GM12878 (cell line): Measurements from ENCODE around the gene CCDC182. TPM values are rescaled to one million over a fixed set of nuclear protein-coding genes. Genes with fewer than 3 reads are reported as not detected.

ENCODE experiments used
- ATAC-seq: fragments of 200-7000 bp; cut with Tn5 transposase; 3 replicates; pipeline ENCODE4 v1.9.1; 2020; ENCODE audit warnings: mild to moderate bottlenecking, moderate library complexity
- BruUV-seq: library from RNA; stranded (reverse); fragments of 400-500 nt; replicated peaks from 2 replicates; lab custom pipeline; 2021; lab: Mats Ljungman, UMichigan
- CTCF ChIA-PET: fragments of 300-600 bp; sonication (Branson Sonifier 250); formaldehyde crosslinking; extraction: SDS; loops from one replicate; lab custom pipeline; 2021; ENCODE audit warnings: inconsistent platforms; lab: Yijun Ruan, JAX
- POLR2A ChIA-PET: fragments of 350-600 bp; formaldehyde crosslinking; extraction: SDS; loops from one replicate; lab custom pipeline; 2021; ENCODE audit warnings: inconsistent platforms; lab: Charles Lee
- RAD21 ChIA-PET: fragments of 300-600 bp; sonication (Branson Sonifier 250); formaldehyde crosslinking; loops from one replicate; lab custom pipeline; 2023; ENCODE audit warnings: antibody characterized with exemption; ENCODE audit not compliant: unreplicated experiment; lab: Charles Lee
- SMC1A ChIA-PET: fragments of 300-600 bp; sonication (Branson Sonifier 250); formaldehyde crosslinking; loops from one replicate; lab custom pipeline; 2023; ENCODE audit not compliant: unreplicated experiment, uncharacterized antibody; lab: Charles Lee
- DNase-seq: peaks from one replicate; pipeline ENCODE4 v3.0.0-alpha.2; 2011; ENCODE audit warnings: low read depth, low spot score
- FAIRE-seq: peaks from 3 replicates; lab custom pipeline; 2011; peaks lifted over from hg19 to GRCh38; lab: Jason Lieb, UNC
- H2AFZ ChIP-seq: 2 replicates; pipeline ENCODE4 v1.6.0; 2011; ENCODE audit warnings: low read depth, low read length, control low read depth; ENCODE audit not compliant: control insufficient read depth
- H3K27ac ChIP-seq: 2 replicates; pipeline ENCODE4 v1.5.1; 2011; ENCODE audit warnings: control low read depth; ENCODE audit not compliant: control insufficient read depth, insufficient read depth
- H3K27me3 ChIP-seq, 2 experiments: replicated peaks in 1 of 2; 2 replicates each; pipeline versions ENCODE4 v1.6.0 to v1.6.1; 2011; ENCODE audit warnings: low read length in 1 of 2; ENCODE audit not compliant: control insufficient read depth in 2 of 2, insufficient read depth in 2 of 2
- H3K36me3 ChIP-seq, 2 experiments: 2 replicates each; pipeline ENCODE4 v1.5.1; 2011; ENCODE audit warnings: low read length in 1 of 2; ENCODE audit not compliant: control insufficient read depth in 2 of 2, insufficient read depth in 2 of 2
- H3K4me1 ChIP-seq: 2 replicates; pipeline ENCODE4 v1.6.1; 2011; ENCODE audit warnings: mild to moderate bottlenecking, low read length, moderate library complexity, mixed read lengths; ENCODE audit not compliant: control insufficient read depth, insufficient read depth
- H3K4me2 ChIP-seq: 2 replicates; pipeline ENCODE4 v1.6.0; 2011; ENCODE audit warnings: control low read depth; ENCODE audit not compliant: control insufficient read depth, insufficient read depth
- H3K4me3 ChIP-seq: fragments of 200-600 bp; sonication (generic); 2 replicates; pipeline ENCODE4 v1.5.1; 2016
- H3K79me2 ChIP-seq: 2 replicates; pipeline ENCODE4 v1.6.0; 2011; ENCODE audit warnings: low read length; ENCODE audit not compliant: control insufficient read depth, insufficient read depth
- H3K9ac ChIP-seq: 2 replicates; pipeline ENCODE4 v1.8.0; 2011; ENCODE audit warnings: low read length, control low read depth, mixed read lengths; ENCODE audit not compliant: control insufficient read depth, insufficient read depth
- H3K9me3 ChIP-seq: replicated peaks from 3 replicates; pipeline ENCODE4 v1.5.1; 2011; ENCODE audit warnings: mild to moderate bottlenecking, low read length; ENCODE audit not compliant: control insufficient read depth, insufficient read depth
- H4K20me1 ChIP-seq: 2 replicates; pipeline ENCODE4 v1.6.0; 2011; ENCODE audit not compliant: control insufficient read depth, insufficient read depth
- EP300 ChIP-seq, 2 experiments: fragments of 150-350 bp in 1 of 2; IDR thresholded peaks; 2 replicates each; pipeline ENCODE4 v1.6.1; 2011 to 2012; ENCODE audit warnings: low read depth in 2 of 2, low read length in 2 of 2, borderline replicate concordance in 1 of 2, improper control_type of control experiment in 1 of 2, inconsistent platforms in 1 of 2; ENCODE audit not compliant: control insufficient read depth in 1 of 2
- HDGF ChIP-seq: fragments of 450-650 bp; IDR thresholded peaks from 2 replicates; pipeline ENCODE4 v1.6.1; 2016; ENCODE audit warnings: antibody characterized with exemption
- MEF2A ChIP-seq: IDR thresholded peaks from 2 replicates; pipeline ENCODE4 v1.6.1; 2011; ENCODE audit warnings: low read depth, mild to moderate bottlenecking, low read length, moderate library complexity; ENCODE audit not compliant: insufficient read depth
- PKNOX1 ChIP-seq: fragments of 450-650 bp; IDR thresholded peaks from 2 replicates; pipeline ENCODE4 v1.6.1; 2016; ENCODE audit warnings: mild to moderate bottlenecking
- POLR2AphosphoS2 ChIP-seq: IDR thresholded peaks from 2 replicates; pipeline ENCODE4 v1.6.1; 2011; ENCODE audit warnings: low read depth, mild to moderate bottlenecking, low read length, improper control_type of control experiment, moderate library complexity
- SIN3A ChIP-seq: IDR thresholded peaks from 2 replicates; pipeline ENCODE4 v1.6.1; 2012; ENCODE audit warnings: low read depth, low read length, improper control_type of control experiment
- SUZ12 ChIP-seq: fragments of 200-600 bp; sonication (generic); IDR thresholded peaks from one replicate; pipeline ENCODE4 v1.6.1; 2018; ENCODE audit warnings: antibody characterized with exemption, mild to moderate bottlenecking; ENCODE audit not compliant: unreplicated experiment
- ZNF207 ChIP-seq: fragments of 450-650 bp; IDR thresholded peaks from 2 replicates; pipeline ENCODE4 v1.6.1; 2014; ENCODE audit warnings: antibody characterized with exemption, mild to moderate bottlenecking, borderline replicate concordance
- ZNF274 ChIP-seq: IDR thresholded peaks from one replicate; pipeline ENCODE4 v1.8.0; 2011; ENCODE audit not compliant: insufficient read length, insufficient read depth
- WGBS: methylation state at CpG from one replicate; pipeline ENCODE4 v1.1.6; 2016; ENCODE audit warnings: low lambda C conversion rate; ENCODE audit not compliant: insufficient replicate concordance, insufficient coverage; ENCODE audit errors: missing lambda C conversion rate; 5-methylcytosine and 5-hydroxymethylcytosine counted together
- in situ Hi-C: fragments of 300-500 bp; cut with MboI; formaldehyde crosslinking; loops from 9 replicates; pipeline ENCODE4 v1.14.3; 2018; ENCODE audit warnings: mixed read lengths
- intact Hi-C: fragments of 100-400 bp; cut with micrococcal nuclease; formaldehyde crosslinking; loops from one replicate; pipeline ENCODE4 v1.14.2; 2022; ENCODE audit not compliant: unreplicated experiment
- polyA plus RNA-seq, 11 experiments: library from polyadenylated mRNA; depleted of rRNA in 4 of 11; unstranded in 6 of 11; stranded (reverse) in 5 of 11; fragments of >200 nt; fragmentation: Nextera tagmentation in 4 of 11; fragmentation: Illumina TruSeq in 1 of 11; extraction: Ambion mirVana in 4 of 11; extraction: Trizol in 1 of 11; gene quantifications; 1 replicate in 1 of 11; 2 replicates in 10 of 11; pipeline versions ENCODE4 v1.2.1 to v1.2.3, GENCODE V29; 2011 to 2016; ENCODE audit warnings: inconsistent platforms in 2 of 11, missing spikeins in 2 of 11, low read depth in 1 of 11
- total RNA-seq, 4 experiments: library from RNA; depleted of rRNA in 3 of 4; stranded (reverse); fragments of >200 nt in 3 of 4; fragmentation: Illumina TruSeq in 1 of 4; extraction: Trizol in 1 of 4; gene quantifications; 2 replicates each; pipeline versions ENCODE4 v1.2.1 to v1.2.3, GENCODE V29; 2013 to 2021
- TF ChIP-seq, protein P1 (sequence below): IDR thresholded peaks from 2 replicates; pipeline ENCODE4 v1.6.1; 2011; ENCODE audit warnings: mild to moderate bottlenecking, low read depth, low read length, moderate library complexity; ENCODE audit not compliant: insufficient replicate concordance

The CCDC182 gene
- total and polyA plus RNA-seq, 10 of the 15 experiments (the other 5 are each of a cell fraction or from before 2014, with no cell fraction given) = not detected

- no peak for DNase-seq
- POLR2A ChIA-PET = no interaction called here
- FAIRE-seq = no peak
- CTCF ChIA-PET = interaction anchor here (0.6 kb wide), 1 partner anchor 132 kb away, joined by 3 read pairs; no protein-coding TSS in a partner anchor
- TF ChIP-seq SIN3A (no peak), MEF2A (no peak), EP300 (IDR thresholded peaks at IDR 0.05; ENCODE audit: borderline replicate concordance in 1 of 2, control insufficient read depth in 1 of 2, low read depth in 2 of 2, low read length in 2 of 2) (no peak), PKNOX1 (no peak), POLR2AphosphoS2 (no peak), SUZ12 (no peak), ZNF207 (no peak), ZNF274 (no peak), HDGF (no peak)
- TF ChIP-seq, protein P1, sequence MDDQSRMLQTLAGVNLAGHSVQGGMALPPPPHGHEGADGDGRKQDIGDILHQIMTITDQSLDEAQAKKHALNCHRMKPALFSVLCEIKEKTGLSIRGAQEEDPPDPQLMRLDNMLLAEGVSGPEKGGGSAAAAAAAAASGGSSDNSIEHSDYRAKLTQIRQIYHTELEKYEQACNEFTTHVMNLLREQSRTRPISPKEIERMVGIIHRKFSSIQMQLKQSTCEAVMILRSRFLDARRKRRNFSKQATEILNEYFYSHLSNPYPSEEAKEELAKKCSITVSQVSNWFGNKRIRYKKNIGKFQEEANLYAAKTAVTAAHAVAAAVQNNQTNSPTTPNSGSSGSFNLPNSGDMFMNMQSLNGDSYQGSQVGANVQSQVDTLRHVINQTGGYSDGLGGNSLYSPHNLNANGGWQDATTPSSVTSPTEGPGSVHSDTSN = no peak
- Histone ChIP-seq H3K4me2 (no peak overlapping the region), H3K36me3 (no peaks in the 10 kb centered on the region), H3K9me3 (no peaks in the 10 kb centered on the region), H4K20me1 (no peaks in the 10 kb centered on the region), H3K27me3 (peaks cover 0 to 1% of the 10 kb centered on the region in 2 experiments; a peak in 2 of 4 replicates), H3K79me2 (no peaks in the 10 kb centered on the region), H3K4me1 (peaks cover 3% of the 10 kb centered on the region), H2AFZ (no peak overlapping the region), H3K9ac (no peak overlapping the region), H3K4me3 (no peak overlapping the region), H3K27ac (no peak overlapping the region)
- in situ Hi-C loops (no loop called here), intact Hi-C loops (no loop called here)
- BruUV-seq = no TSS peak
- RAD21 ChIA-PET = no interaction called here
- ATAC-seq = no peak
- WGBS = 87% methylated on average over 1 of the region's 1 CpG
- SMC1A ChIA-PET = no interaction called here
Observed at GRCh38 chr17:57703273-57703672, 41.8 kb downstream of the CCDC182 start.
